Measurements from ENCODE around the gene HOXB2. TPM values are rescaled to one million over a fixed set of nuclear protein-coding genes. Genes with fewer than 3 reads are reported as not detected.

Gene HOXB2
- polyA plus RNA-seq, 2 of the 4 experiments (the other 2 are of a cell fraction) = 0.65 to 2.6 TPM

DNA sequence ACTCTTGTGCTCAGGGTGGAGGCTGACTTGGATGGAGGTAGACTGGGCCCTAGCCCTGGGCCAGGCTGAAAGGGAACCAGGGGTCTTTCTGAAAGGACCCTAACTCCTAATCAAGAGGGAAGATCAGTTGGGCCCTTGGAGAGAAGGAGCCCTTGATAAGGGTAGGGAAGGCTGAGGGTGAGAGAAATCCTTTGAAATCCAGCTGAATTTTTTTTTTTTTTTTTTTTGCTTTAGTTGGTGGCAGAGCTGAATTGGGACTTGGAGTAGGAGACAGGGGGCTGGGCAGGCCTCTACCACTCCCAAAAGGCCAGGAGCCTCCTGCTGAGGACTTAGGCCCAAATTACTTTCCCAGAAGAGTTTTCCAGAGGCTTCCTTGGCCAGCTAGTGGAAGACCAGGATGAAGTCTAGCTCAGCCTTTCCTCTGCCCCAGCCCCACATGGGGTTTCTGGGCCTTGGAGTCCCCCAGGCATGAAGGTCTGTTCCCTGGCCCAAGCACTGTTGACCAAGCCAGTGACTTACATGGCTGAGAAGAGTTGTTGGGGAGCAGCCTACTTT, 45.8 kb upstream of the HOXB2 start:
- Histone ChIP-seq H3K4me3 (no peak overlapping the region), H3K27ac (no peak overlapping the region), H3K4me1 (peaks cover 21% of the 10 kb centered on the region), H3K9me3 (no peaks in the 10 kb centered on the region), H3K4me2 (no peak overlapping the region)
- ATAC-seq (no peak), FAIRE-seq (no peak), DNase-seq (ENCODE audit: low read depth in 1 of 2, low spot score in 1 of 2) (no peak)
- ChIA-PET POLR2A (no interaction called here), CTCF (interaction anchor here (0.7 to 5.9 kb wide), 9 partner anchors 104 to 748 kb away, joined by 3 to 64 read pairs (median 4); no protein-coding TSS in a partner anchor)
- TF ChIP-seq ZSCAN20 (CRISPR knock-in tag; IDR thresholded peaks at IDR 0.05) (no peak), CBX2 (IDR thresholded peaks at IDR 0.05; ENCODE audit: borderline replicate concordance, low read depth) (no peak), CBX8 (IDR thresholded peaks at IDR 0.05) (no peak), MAFK (IDR thresholded peaks at IDR 0.05; ENCODE audit: partially characterized antibody) (no peak), ZNF302 (CRISPR knock-in tag; IDR thresholded peaks at IDR 0.05) (no peak), ZFP36 (IDR thresholded peaks at IDR 0.05; ENCODE audit: borderline replicate concordance, partially characterized antibody) (no peak), KDM1A (IDR thresholded peaks at IDR 0.05; ENCODE audit: low read depth) (no peak), POLR2A (IDR thresholded peaks at IDR 0.05; ENCODE audit: low read length) (no peak), PHF8 (IDR thresholded peaks at IDR 0.05; ENCODE audit: borderline replicate concordance, low read depth) (no peak)
- TF ChIP-seq, protein P1, sequence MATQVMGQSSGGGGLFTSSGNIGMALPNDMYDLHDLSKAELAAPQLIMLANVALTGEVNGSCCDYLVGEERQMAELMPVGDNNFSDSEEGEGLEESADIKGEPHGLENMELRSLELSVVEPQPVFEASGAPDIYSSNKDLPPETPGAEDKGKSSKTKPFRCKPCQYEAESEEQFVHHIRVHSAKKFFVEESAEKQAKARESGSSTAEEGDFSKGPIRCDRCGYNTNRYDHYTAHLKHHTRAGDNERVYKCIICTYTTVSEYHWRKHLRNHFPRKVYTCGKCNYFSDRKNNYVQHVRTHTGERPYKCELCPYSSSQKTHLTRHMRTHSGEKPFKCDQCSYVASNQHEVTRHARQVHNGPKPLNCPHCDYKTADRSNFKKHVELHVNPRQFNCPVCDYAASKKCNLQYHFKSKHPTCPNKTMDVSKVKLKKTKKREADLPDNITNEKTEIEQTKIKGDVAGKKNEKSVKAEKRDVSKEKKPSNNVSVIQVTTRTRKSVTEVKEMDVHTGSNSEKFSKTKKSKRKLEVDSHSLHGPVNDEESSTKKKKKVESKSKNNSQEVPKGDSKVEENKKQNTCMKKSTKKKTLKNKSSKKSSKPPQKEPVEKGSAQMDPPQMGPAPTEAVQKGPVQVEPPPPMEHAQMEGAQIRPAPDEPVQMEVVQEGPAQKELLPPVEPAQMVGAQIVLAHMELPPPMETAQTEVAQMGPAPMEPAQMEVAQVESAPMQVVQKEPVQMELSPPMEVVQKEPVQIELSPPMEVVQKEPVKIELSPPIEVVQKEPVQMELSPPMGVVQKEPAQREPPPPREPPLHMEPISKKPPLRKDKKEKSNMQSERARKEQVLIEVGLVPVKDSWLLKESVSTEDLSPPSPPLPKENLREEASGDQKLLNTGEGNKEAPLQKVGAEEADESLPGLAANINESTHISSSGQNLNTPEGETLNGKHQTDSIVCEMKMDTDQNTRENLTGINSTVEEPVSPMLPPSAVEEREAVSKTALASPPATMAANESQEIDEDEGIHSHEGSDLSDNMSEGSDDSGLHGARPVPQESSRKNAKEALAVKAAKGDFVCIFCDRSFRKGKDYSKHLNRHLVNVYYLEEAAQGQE (IDR thresholded peaks at IDR 0.05) = no peak
- TF ChIP-seq, protein P2, sequence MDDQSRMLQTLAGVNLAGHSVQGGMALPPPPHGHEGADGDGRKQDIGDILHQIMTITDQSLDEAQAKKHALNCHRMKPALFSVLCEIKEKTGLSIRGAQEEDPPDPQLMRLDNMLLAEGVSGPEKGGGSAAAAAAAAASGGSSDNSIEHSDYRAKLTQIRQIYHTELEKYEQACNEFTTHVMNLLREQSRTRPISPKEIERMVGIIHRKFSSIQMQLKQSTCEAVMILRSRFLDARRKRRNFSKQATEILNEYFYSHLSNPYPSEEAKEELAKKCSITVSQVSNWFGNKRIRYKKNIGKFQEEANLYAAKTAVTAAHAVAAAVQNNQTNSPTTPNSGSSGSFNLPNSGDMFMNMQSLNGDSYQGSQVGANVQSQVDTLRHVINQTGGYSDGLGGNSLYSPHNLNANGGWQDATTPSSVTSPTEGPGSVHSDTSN (IDR thresholded peaks at IDR 0.05) = no peak

DNA sequence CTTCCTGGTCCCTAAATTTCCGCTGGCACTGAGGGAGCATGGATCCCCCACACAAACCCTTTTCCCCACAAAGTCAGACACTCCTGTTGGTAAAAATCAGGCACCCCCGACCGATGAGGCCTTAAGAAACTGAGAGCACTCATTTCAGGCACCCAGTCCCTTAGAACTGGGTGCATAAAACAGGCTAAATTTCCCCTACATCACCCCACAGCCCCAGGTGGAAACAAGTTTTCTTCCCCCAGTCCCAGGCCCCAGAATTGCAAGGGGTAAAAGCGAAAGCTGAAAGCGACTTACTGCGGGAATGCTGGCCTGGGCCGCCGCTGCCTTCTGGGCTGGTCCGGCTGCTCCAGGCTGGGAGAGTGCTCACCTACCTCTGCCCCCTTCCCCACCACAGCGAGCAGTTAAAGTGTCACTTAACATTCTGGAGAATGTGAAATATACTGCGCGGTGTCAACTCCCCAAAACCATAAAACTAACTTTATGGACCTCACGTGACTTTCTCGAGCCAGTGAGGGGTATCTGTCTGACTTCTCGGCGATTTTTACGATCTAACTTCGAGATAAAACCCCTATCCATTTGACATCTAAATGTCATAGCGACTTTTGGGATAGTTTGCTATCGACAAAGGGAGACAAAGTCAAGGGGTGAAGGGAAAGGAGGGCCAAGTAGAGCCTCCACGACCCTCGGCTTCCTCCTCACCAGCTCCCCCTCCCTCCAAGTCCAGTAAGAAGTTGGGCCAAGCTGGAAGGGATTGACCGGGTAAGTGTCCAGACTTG, 45.1 kb upstream of the HOXB2 start, which contains the start of gene HOXB3:
HOXB3 (minus strand) TSS at position 411 of the 776 bp plus-strand sequence. CDS start 37,767 bp downstream, outside the sequence.
- no peak within 1 kb of the TSS for H3K27ac ChIP-seq
- no peaks in the 10 kb centered on the region for H3K9me3 ChIP-seq
- WGBS (ENCODE audit: missing lambda C conversion rate) = 89% methylated on average over 23 of the region's 23 CpGs
- ChIA-PET CTCF (interaction anchor here (0.7 to 5.9 kb wide), 10 partner anchors 103 to 375 kb away, joined by 3 to 64 read pairs (median 6); no protein-coding TSS in a partner anchor), POLR2A (no interaction called here)
- no peak for ATAC-seq
- peaks cover 21% of the 10 kb centered on the region for H3K4me1 ChIP-seq
- H3K4me2 ChIP-seq = no peak within 1 kb of the TSS
- TF ChIP-seq NFE2L2 (conservative IDR thresholded peaks at IDR 0.05; ENCODE audit: low read length) = no peak
- TF ChIP-seq KDM5A (IDR thresholded peaks at IDR 0.05) = no peak
- TF ChIP-seq HDAC2 (IDR thresholded peaks at IDR 0.05) = no peak
- TF ChIP-seq, protein P3, sequence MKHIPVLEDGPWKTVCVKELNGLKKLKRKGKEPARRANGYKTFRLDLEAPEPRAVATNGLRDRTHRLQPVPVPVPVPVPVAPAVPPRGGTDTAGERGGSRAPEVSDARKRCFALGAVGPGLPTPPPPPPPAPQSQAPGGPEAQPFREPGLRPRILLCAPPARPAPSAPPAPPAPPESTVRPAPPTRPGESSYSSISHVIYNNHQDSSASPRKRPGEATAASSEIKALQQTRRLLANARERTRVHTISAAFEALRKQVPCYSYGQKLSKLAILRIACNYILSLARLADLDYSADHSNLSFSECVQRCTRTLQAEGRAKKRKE (CRISPR knock-in tag; IDR thresholded peaks at IDR 0.05; ENCODE audit: low read depth) = no peak
- TF ChIP-seq NPAS2 (CRISPR knock-in tag; IDR thresholded peaks at IDR 0.05; ENCODE audit: borderline replicate concordance) = no peak
- TF ChIP-seq, protein P4, sequence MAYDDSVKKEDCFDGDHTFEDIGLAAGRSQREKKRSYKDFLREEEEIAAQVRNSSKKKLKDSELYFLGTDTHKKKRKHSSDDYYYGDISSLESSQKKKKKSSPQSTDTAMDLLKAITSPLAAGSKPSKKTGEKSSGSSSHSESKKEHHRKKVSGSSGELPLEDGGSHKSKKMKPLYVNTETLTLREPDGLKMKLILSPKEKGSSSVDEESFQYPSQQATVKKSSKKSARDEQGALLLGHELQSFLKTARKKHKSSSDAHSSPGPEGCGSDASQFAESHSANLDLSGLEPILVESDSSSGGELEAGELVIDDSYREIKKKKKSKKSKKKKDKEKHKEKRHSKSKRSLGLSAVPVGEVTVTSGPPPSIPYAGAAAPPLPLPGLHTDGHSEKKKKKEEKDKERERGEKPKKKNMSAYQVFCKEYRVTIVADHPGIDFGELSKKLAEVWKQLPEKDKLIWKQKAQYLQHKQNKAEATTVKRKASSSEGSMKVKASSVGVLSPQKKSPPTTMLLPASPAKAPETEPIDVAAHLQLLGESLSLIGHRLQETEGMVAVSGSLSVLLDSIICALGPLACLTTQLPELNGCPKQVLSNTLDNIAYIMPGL (CRISPR knock-in tag; IDR thresholded peaks at IDR 0.05; ENCODE audit: borderline replicate concordance) = no peak
- TF ChIP-seq FOSB (CRISPR knock-in tag; IDR thresholded peaks at IDR 0.05) = no peak
- no peak for TF ChIP-seq MAZ (IDR thresholded peaks at IDR 0.05; ENCODE audit: borderline replicate concordance, low read depth, low read length)
- no peak for TF ChIP-seq ESRRA (IDR thresholded peaks at IDR 0.05; ENCODE audit: borderline replicate concordance, low read length)
- no peak for TF ChIP-seq TFCP2L1 (CRISPR knock-in tag; IDR thresholded peaks at IDR 0.05)
- no peak for TF ChIP-seq RAD21 (conservative IDR thresholded peaks at IDR 0.05 in 1 of 2, IDR thresholded peaks at IDR 0.05 in 1 of 2)
- no peak for DNase-seq (ENCODE audit: low read depth in 1 of 2, low spot score in 1 of 2)
- no peak within 1 kb of the TSS for H3K4me3 ChIP-seq
- no peak for FAIRE-seq

Data from A549 (cell line).